Glutamatergic neuron (in vitro differentiated cells): ENCODE measurements around the gene MRPL1. TPM values are rescaled to one million over a fixed set of nuclear protein-coding genes. Genes with fewer than 3 reads are reported as not detected.

Experiments used
- DNase-seq: peaks from one replicate; pipeline ENCODE4 v3.0.0; 2022
- H3K27ac Mint-ChIP-seq: one replicate; pipeline ENCODE4 v1.8.0; 2020; ENCODE audit warnings: mild to moderate bottlenecking, mixed read lengths, inconsistent platforms; ENCODE audit not compliant: unreplicated experiment
- H3K27me3 Mint-ChIP-seq: one replicate; pipeline ENCODE4 v1.8.0; 2020; ENCODE audit warnings: mild to moderate bottlenecking, moderate library complexity, mixed read lengths, inconsistent platforms; ENCODE audit not compliant: unreplicated experiment
- H3K36me3 Mint-ChIP-seq: one replicate; pipeline ENCODE4 v1.8.0; 2020; ENCODE audit warnings: mild to moderate bottlenecking, mixed read lengths, inconsistent platforms; ENCODE audit not compliant: unreplicated experiment
- H3K4me1 Mint-ChIP-seq: one replicate; pipeline ENCODE4 v1.8.0; 2020; ENCODE audit warnings: mild to moderate bottlenecking, low read depth, mixed read lengths, inconsistent platforms; ENCODE audit not compliant: unreplicated experiment
- H3K4me3 Mint-ChIP-seq: one replicate; pipeline ENCODE4 v1.8.0; 2020; ENCODE audit warnings: mild to moderate bottlenecking, mixed read lengths, inconsistent platforms; ENCODE audit not compliant: unreplicated experiment
- H3K9me3 Mint-ChIP-seq: one replicate; pipeline ENCODE4 v1.8.0; 2020; ENCODE audit warnings: mild to moderate bottlenecking, moderate library complexity, mixed read lengths, inconsistent platforms; ENCODE audit not compliant: unreplicated experiment
- total RNA-seq: library from RNA; stranded (reverse); fragmentation: NEBNext Ultra II Directional; extraction: Animal tissue kit (Norgen Biotek cat#: 25700); gene quantifications from one replicate; pipeline ENCODE4 v1.2.1, GENCODE V29; 2021; ENCODE audit not compliant: unreplicated experiment
- TF ChIP-seq, protein P1 (sequence below): fragments of 200-600 bp; sonication (generic); IDR thresholded peaks from one replicate; pipeline ENCODE4 v1.5.0; 2021; ENCODE audit not compliant: partially characterized antibody, unreplicated experiment

The MRPL1 gene
- total RNA-seq, 1 donor from 2014 or later: 20.1 TPM

DNA sequence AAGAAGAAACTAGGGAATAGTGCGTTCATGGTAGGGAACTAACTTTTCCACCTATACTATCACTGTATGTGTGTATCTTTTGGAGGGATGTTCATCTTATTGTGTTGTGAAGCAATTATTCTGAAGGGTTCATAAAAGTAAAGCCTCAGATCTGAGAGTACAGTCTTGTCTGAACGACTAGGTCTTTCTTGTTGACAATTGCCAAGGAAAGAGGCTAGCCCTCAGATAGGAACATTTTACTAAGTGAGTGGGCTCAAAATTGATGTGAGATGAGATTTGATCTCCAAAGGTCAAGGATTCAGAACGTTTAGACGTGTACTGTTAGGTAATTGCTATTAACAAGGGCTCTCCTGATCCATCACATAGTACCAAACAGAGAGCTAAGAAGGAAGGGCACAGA lies 28.2 kb upstream of the MRPL1 start:
- Mint-ChIP-seq H3K4me3 (no peak overlapping the region), H3K27me3 (no peaks in the 10 kb centered on the region), H3K36me3 (no peaks in the 10 kb centered on the region), H3K4me1 (no peaks in the 10 kb centered on the region), H3K9me3 (no peaks in the 10 kb centered on the region), H3K27ac (no peak overlapping the region)
- TF ChIP-seq, protein P1, sequence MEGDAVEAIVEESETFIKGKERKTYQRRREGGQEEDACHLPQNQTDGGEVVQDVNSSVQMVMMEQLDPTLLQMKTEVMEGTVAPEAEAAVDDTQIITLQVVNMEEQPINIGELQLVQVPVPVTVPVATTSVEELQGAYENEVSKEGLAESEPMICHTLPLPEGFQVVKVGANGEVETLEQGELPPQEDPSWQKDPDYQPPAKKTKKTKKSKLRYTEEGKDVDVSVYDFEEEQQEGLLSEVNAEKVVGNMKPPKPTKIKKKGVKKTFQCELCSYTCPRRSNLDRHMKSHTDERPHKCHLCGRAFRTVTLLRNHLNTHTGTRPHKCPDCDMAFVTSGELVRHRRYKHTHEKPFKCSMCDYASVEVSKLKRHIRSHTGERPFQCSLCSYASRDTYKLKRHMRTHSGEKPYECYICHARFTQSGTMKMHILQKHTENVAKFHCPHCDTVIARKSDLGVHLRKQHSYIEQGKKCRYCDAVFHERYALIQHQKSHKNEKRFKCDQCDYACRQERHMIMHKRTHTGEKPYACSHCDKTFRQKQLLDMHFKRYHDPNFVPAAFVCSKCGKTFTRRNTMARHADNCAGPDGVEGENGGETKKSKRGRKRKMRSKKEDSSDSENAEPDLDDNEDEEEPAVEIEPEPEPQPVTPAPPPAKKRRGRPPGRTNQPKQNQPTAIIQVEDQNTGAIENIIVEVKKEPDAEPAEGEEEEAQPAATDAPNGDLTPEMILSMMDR: no peak
- DNase-seq: no peak

- no peak overlapping the region for H3K4me3 Mint-ChIP-seq
- H3K36me3 Mint-ChIP-seq: no peaks in the 10 kb centered on the region
- H3K27ac Mint-ChIP-seq: no peak overlapping the region
- TF ChIP-seq, protein P1: no peak
- no peaks in the 10 kb centered on the region for H3K9me3 Mint-ChIP-seq
- H3K27me3 Mint-ChIP-seq: no peaks in the 10 kb centered on the region
- DNase-seq: no peak
- H3K4me1 Mint-ChIP-seq: no peaks in the 10 kb centered on the region
Measured at GRCh38 chr4:77843628-77844027, 19.0 kb upstream of the MRPL1 start.

DNA sequence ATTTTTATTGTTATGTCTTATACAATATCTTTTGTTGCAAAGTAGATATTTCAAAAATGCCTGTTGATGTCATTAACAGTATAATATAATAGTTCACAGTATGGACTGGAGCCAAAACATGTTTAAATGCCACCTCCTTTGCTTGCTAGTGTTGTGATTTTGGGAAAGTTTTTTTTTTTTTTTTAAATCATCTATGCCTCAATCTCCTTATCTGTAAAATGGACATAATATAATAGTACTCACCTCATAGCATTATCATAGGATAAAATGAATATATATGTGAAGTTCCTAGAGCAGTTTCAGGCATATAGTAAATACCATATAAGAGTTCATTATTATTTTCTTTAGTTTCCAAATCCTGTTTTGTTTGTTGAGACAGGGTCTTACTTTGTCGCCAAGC lies 18.3 kb upstream of the MRPL1 start:
- DNase-seq: no peak
- H3K27me3 Mint-ChIP-seq: no peaks in the 10 kb centered on the region
- H3K36me3 Mint-ChIP-seq: no peaks in the 10 kb centered on the region
- TF ChIP-seq, protein P1: no peak
- H3K4me3 Mint-ChIP-seq: no peak overlapping the region
- H3K9me3 Mint-ChIP-seq: no peaks in the 10 kb centered on the region
- no peaks in the 10 kb centered on the region for H3K4me1 Mint-ChIP-seq
- no peak overlapping the region for H3K27ac Mint-ChIP-seq

DNA sequence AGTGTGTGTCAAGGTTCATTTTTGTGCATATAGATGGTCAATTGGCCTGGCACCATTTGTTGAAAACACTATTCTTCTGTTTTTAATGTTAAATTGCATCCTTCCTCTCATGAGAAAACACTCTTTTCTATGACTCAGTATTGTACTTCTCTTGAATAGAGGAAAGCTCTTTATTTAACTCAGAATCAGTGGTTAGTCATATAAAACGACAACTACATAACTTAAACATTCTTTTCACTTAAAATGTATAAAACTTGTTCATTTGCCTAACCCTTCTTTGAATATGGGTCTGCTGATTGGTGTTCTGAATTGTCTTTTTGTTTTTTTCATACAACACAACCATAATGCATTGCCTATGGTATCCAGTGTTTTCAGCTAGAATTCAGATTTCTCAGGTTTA lies 17.2 kb upstream of the MRPL1 start:
- Mint-ChIP-seq H3K4me1 (no peaks in the 10 kb centered on the region), H3K27me3 (no peaks in the 10 kb centered on the region), H3K9me3 (no peaks in the 10 kb centered on the region), H3K27ac (no peak overlapping the region), H3K4me3 (no peak overlapping the region), H3K36me3 (no peaks in the 10 kb centered on the region)
- TF ChIP-seq, protein P1: no peak
- DNase-seq: no peak

DNA sequence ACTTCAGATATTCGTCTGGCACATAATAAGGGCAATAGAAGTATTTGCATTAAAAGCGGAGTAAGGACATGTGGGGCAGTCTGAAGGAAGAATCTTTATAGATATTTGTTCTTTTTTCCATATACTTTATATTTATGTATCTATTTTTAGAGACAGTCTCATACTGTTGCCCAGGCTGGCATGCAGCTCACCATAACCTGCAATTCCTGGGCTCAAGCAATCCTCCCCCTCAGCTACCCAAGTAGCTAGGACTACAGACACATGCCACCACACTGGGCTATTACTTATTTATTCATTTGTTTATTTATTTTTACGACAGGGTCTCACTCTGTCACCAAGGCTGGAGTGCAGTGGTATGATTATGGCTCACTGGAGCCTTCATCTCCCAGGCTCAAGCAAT lies 16.7 kb upstream of the MRPL1 start:
- no peak for DNase-seq
- H3K27ac Mint-ChIP-seq: no peak overlapping the region
- no peak overlapping the region for H3K4me3 Mint-ChIP-seq
- no peaks in the 10 kb centered on the region for H3K4me1 Mint-ChIP-seq
- H3K27me3 Mint-ChIP-seq: no peaks in the 10 kb centered on the region
- H3K9me3 Mint-ChIP-seq: no peaks in the 10 kb centered on the region
- H3K36me3 Mint-ChIP-seq: no peaks in the 10 kb centered on the region
- TF ChIP-seq, protein P1: no peak
